Activated B cell treated with CpG ODN at 0.5 μM for 24 hours (primary cell): ENCODE measurements around the gene AGER. TPM values are rescaled to one million over a fixed set of nuclear protein-coding genes. Genes with fewer than 3 reads are reported as not detected.
"Not testable (repeated sequence)": the region's sequence is repeated elsewhere in the genome, so short reads cannot be mapped to it uniquely, and the experiment has no call there.

ENCODE experiments used
- ATAC-seq: fragments of 200-7000 bp; cut with Tn5 transposase; one replicate; pipeline ENCODE4 v1.10.0; 2021; ENCODE audit warnings: low read depth, mild to moderate bottlenecking, moderate library complexity
- CTCF ChIA-PET: fragments of 350-600 bp; sonication (Branson Sonifier 250); formaldehyde crosslinking; loops from one replicate; lab custom pipeline; 2021; ENCODE audit warnings: antibody characterized with exemption; lab: Charles Lee
- POLR2A ChIA-PET: fragments of 350-600 bp; sonication (Branson Sonifier 250); formaldehyde crosslinking; loops from one replicate; lab custom pipeline; 2021; ENCODE audit warnings: antibody characterized with exemption; lab: Charles Lee
- DNase-seq: peaks from one replicate; pipeline ENCODE4 v3.0.0; 2022
- H3K27ac Mint-ChIP-seq: one replicate; pipeline ENCODE4 v1.8.0; 2020; ENCODE audit warnings: mixed read lengths
- H3K27me3 Mint-ChIP-seq: one replicate; pipeline ENCODE4 v1.8.0; 2021; ENCODE audit warnings: mixed read lengths
- H3K36me3 Mint-ChIP-seq: one replicate; pipeline ENCODE4 v1.8.0; 2021; ENCODE audit warnings: low read depth, mixed read lengths
- H3K4me1 Mint-ChIP-seq: one replicate; pipeline ENCODE4 v1.8.0; 2021; ENCODE audit warnings: mixed read lengths
- H3K4me3 Mint-ChIP-seq: one replicate; pipeline ENCODE4 v1.8.0; 2020; ENCODE audit warnings: mild to moderate bottlenecking, mixed read lengths
- H3K9me3 Mint-ChIP-seq: one replicate; pipeline ENCODE4 v1.8.0; 2020; ENCODE audit warnings: mixed read lengths
- intact Hi-C: fragments of 100-400 bp; cut with micrococcal nuclease; formaldehyde crosslinking; loops from one replicate; pipeline ENCODE4 v1.15.1; 2024
- total RNA-seq: library from RNA; stranded (reverse); gene quantifications from 2 replicates; pipeline ENCODE4 v1.2.3, GENCODE V29; 2022
- TF ChIP-seq, protein P1 (sequence below): fragments of 200-600 bp; IDR thresholded peaks from one replicate; pipeline ENCODE4 v1.8.0; 2022; ENCODE audit warnings: antibody characterized with exemption, mild to moderate bottlenecking

Gene AGER
- total RNA-seq, 1 donor from 2014 or later, result 30.8 TPM

DNA sequence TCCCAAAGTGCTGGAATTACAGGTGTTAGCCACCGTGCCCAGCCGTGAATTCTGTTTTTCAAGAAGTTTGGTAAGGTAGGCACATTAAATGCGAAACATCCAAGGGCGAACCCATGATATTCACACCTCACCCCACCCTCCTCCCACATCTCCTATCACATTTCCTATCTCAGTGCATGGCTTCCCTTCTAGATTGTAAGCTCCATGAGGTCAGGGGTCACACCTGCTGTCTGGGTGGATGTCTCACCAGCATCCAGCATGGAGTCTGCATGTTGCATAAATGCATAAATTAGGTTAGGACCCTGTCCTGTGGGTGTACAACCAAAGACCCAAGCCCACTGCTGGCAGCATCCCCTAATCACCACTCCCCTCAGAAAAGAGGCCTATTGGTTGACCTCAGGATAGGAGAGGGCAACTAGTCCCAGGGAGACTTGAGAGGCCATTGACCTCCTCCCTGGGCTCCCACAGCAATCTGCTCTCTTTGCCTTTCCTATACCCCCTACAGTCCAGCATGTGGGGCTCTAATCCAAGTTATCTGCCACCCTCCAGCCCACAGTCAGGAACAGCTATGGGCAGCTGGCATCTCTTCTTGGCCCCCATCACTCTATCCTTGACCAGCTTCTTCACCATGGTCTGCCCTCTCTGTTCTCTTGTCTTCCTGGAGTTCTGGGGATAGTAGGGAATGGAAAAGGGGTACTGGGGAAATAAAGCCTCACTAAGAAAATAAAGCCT is 36.5 kb downstream of the AGER start:
- H3K27ac Mint-ChIP-seq, result no peak overlapping the region
- ChIA-PET POLR2A (interaction anchor here (0.7 kb wide), 1 partner anchor 178 kb away, joined by 3 read pairs; no protein-coding TSS in a partner anchor), CTCF (no interaction called here)
- H3K4me1 Mint-ChIP-seq, result peaks cover 18% of the 10 kb centered on the region
- no peak for DNase-seq
- H3K4me3 Mint-ChIP-seq, result no peak overlapping the region
- TF ChIP-seq, protein P1, sequence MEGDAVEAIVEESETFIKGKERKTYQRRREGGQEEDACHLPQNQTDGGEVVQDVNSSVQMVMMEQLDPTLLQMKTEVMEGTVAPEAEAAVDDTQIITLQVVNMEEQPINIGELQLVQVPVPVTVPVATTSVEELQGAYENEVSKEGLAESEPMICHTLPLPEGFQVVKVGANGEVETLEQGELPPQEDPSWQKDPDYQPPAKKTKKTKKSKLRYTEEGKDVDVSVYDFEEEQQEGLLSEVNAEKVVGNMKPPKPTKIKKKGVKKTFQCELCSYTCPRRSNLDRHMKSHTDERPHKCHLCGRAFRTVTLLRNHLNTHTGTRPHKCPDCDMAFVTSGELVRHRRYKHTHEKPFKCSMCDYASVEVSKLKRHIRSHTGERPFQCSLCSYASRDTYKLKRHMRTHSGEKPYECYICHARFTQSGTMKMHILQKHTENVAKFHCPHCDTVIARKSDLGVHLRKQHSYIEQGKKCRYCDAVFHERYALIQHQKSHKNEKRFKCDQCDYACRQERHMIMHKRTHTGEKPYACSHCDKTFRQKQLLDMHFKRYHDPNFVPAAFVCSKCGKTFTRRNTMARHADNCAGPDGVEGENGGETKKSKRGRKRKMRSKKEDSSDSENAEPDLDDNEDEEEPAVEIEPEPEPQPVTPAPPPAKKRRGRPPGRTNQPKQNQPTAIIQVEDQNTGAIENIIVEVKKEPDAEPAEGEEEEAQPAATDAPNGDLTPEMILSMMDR, result no peak
- no peaks in the 10 kb centered on the region for H3K36me3 Mint-ChIP-seq
- H3K9me3 Mint-ChIP-seq, result no peaks in the 10 kb centered on the region
- intact Hi-C loops, result no loop called here
- H3K27me3 Mint-ChIP-seq, result peaks cover 46% of the 10 kb centered on the region
- ATAC-seq, result no peak

DNA sequence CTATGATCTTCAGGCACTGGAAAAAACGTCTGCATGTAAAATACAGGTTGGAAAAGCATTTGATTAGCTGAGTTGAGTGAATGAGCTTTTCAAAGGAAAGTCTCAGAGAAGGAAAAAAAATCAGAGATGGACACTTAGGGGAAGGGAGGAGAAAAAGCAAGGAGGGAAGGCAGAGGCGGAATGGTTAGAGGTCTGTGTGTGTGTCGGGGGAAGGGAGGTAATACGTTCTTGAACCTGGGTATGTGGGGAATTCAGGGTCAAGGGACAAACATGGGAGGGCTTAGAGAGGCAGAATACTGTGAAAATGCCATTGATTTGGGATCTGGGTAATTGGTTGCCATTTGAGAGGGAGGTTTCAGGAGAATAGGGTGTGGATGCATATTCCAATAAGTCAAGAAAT is 37.4 kb downstream of the AGER start:
- H3K4me3 Mint-ChIP-seq, result no peak overlapping the region
- no peaks in the 10 kb centered on the region for H3K36me3 Mint-ChIP-seq
- H3K27me3 Mint-ChIP-seq, result peaks cover 46% of the 10 kb centered on the region
- no peaks in the 10 kb centered on the region for H3K9me3 Mint-ChIP-seq
- POLR2A ChIA-PET, result interaction anchor here (0.7 kb wide), 1 partner anchor 177 kb away, joined by 3 read pairs; no protein-coding TSS in a partner anchor
- ATAC-seq, result no peak
- TF ChIP-seq, protein P1, result no peak
- peaks cover 16% of the 10 kb centered on the region for H3K4me1 Mint-ChIP-seq
- DNase-seq, result no peak
- intact Hi-C loops, result no loop called here
- H3K27ac Mint-ChIP-seq, result no peak overlapping the region
- CTCF ChIA-PET, result no interaction called here

DNA sequence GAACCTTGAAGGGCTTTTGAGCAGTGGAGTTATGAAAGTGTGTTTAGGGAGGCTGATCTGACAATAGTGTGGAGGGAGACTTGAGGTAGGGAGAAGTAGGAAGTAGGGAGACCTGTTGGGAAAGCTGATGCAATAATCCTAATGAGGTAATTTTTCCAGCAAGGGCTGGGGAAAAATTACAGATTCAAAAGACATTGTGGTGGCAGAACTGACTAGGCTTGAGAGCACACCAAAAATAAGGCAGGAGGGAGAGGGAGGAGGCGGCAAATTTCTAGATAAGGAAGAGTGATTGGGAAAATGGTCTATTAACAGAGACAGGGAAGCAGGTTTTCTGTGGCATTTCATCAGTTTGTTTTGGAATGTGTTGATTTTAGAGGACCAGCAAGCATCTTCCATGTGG is 37.8 kb downstream of the AGER start:
- H3K9me3 Mint-ChIP-seq, result no peaks in the 10 kb centered on the region
- H3K36me3 Mint-ChIP-seq, result no peaks in the 10 kb centered on the region
- DNase-seq (no peak), ATAC-seq (no peak)
- CTCF ChIA-PET, result no interaction called here
- intact Hi-C loops, result no loop called here
- no peak overlapping the region for H3K4me3 Mint-ChIP-seq
- no peak overlapping the region for H3K27ac Mint-ChIP-seq
- peaks cover 16% of the 10 kb centered on the region for H3K4me1 Mint-ChIP-seq
- TF ChIP-seq, protein P1, result no peak
- POLR2A ChIA-PET, result no interaction called here
- H3K27me3 Mint-ChIP-seq, result peaks cover 47% of the 10 kb centered on the region

DNA sequence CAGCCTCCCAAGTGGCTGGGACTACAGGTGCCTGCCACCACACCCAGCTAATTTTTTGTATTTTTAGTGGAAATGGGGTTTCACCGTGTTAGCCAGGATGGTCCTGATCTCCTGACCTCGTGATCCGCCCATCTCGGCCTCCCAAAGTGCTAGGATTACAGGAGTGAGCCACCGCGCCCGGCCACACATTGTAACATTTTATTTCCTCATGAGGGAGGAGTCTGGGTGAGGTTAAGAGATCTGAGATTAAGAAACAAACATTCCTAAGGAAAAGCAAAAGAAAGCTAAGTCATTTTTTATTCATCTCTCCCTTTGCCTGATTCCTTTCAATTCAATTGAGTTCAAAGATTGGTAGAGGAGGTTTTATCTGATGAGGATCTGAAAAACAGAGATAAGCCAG is 39.8 kb downstream of the AGER start:
- H3K27me3 Mint-ChIP-seq, result peaks cover 38% of the 10 kb centered on the region
- peaks cover 13% of the 10 kb centered on the region for H3K4me1 Mint-ChIP-seq
- POLR2A ChIA-PET, result interaction anchor here (0.7 kb wide), 1 partner anchor 31 kb away, joined by 3 read pairs; no protein-coding TSS in a partner anchor
- CTCF ChIA-PET, H3K9me3 Mint-ChIP-seq, ATAC-seq, DNase-seq, H3K4me3 Mint-ChIP-seq, H3K27ac Mint-ChIP-seq, H3K36me3 Mint-ChIP-seq, intact Hi-C loops: not testable (repeated sequence)

DNA sequence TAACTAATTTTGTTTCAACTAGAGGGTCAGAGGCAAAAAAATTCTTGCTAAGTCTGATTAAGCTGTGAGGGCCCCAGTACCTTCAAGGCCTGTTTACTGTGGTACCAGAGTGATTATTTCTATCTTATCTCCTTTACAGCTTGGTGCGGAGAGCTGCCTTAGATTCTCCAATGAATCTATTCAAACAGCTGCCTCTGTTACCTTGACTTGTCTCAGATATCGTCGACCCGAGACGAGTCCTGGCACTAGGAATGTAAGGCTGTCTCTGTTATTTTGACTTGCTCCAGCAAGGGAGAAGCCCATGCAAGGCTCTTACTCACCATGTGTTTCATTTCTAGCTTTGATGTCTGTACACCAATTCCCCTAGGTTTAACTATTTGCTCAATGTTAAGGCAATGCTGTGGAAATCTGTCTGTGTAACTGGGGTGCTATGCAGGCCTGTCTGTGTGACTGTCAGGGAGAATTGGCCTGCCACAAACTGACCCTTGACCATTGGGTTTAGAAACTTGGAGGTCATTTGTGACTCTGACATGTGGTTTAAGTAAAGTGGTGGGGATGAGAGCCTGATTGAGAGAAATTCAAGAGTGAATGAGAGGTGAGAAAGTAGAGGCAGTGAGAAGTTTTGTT is 43.5 kb downstream of the AGER start:
- no peaks in the 10 kb centered on the region for H3K9me3 Mint-ChIP-seq
- peaks cover 9% of the 10 kb centered on the region for H3K27me3 Mint-ChIP-seq
- TF ChIP-seq, protein P1, result no peak
- CTCF ChIA-PET, result no interaction called here
- DNase-seq (no peak), ATAC-seq (no peak)
- H3K4me3 Mint-ChIP-seq, result no peak overlapping the region
- no peaks in the 10 kb centered on the region for H3K4me1 Mint-ChIP-seq
- POLR2A ChIA-PET, result interaction anchor here (0.5 kb wide), 1 partner anchor 42 kb away, joined by 3 read pairs; no protein-coding TSS in a partner anchor
- intact Hi-C loops, result no loop called here
- no peak overlapping the region for H3K27ac Mint-ChIP-seq
- H3K36me3 Mint-ChIP-seq, result no peaks in the 10 kb centered on the region
